ENCODE data around the gene CCT5. TPM values are rescaled to one million over a fixed set of nuclear protein-coding genes. Genes with fewer than 3 reads are reported as not detected.

Gene CCT5
- total RNA-seq, 3 donors from 2014 or later (not counting 1 experiment from before 2014, with no cell fraction given) = 62.2 to 88.0 (median 73.5) TPM

GRCh38 chr5:10222326-10222725 is 27.8 kb upstream of the CCT5 start:
- peaks cover 2% of the 10 kb centered on the region for H3K36me3 ChIP-seq (ENCODE audit: control insufficient read depth, insufficient read depth, low read length)
- H3K9me3 ChIP-seq (ENCODE audit: control insufficient read depth, insufficient read depth, low read length) = no peaks in the 10 kb centered on the region
- 99% methylated on average over 2 of the region's 2 CpGs for WGBS (ENCODE audit: insufficient coverage)
- ATAC-seq (no peak), DNase-seq (no peak)
- no peak overlapping the region for H3K27ac ChIP-seq (ENCODE audit: low read length)
- H3K4me1 ChIP-seq (ENCODE audit: control insufficient read depth, insufficient read depth, low read length) = no peaks in the 10 kb centered on the region
- H3K4me3 Mint-ChIP-seq = no peak overlapping the region
- TF ChIP-seq CTCF (IDR thresholded peaks at IDR 0.05) = no peak
- H3K27me3 Mint-ChIP-seq (ENCODE audit: low read depth in 2 of 2) = no peaks in the 10 kb centered on the region
- intact Hi-C loops (cut with micrococcal nuclease) = no loop called here
- H3K9me3 Mint-ChIP-seq = peaks cover 4% of the 10 kb centered on the region in 2 donors
- no peaks in the 10 kb centered on the region for H3K4me1 Mint-ChIP-seq
- no peaks in the 10 kb centered on the region for H3K27me3 ChIP-seq (ENCODE audit: control insufficient read depth, insufficient read depth, low read length)
- H3K4me3 ChIP-seq (ENCODE audit: low read length) = no peak overlapping the region
- no peak overlapping the region for H3K27ac Mint-ChIP-seq
- peaks cover 11% of the 10 kb centered on the region for H3K36me3 Mint-ChIP-seq

GRCh38 chr5:10227379-10227778 is 22.7 kb upstream of the CCT5 start:
- WGBS (ENCODE audit: insufficient coverage) = 92% methylated on average over 7 of the region's 7 CpGs
- DNase-seq = no peak
- peaks cover 3% of the 10 kb centered on the region for H3K36me3 ChIP-seq (ENCODE audit: control insufficient read depth, insufficient read depth, low read length)
- no peak for ATAC-seq
- H3K27ac Mint-ChIP-seq = no peak overlapping the region
- no peak overlapping the region for H3K27ac ChIP-seq (ENCODE audit: low read length)
- H3K36me3 Mint-ChIP-seq = peaks cover 18% of the 10 kb centered on the region
- no peak overlapping the region for H3K4me3 ChIP-seq (ENCODE audit: low read length)
- no peaks in the 10 kb centered on the region for H3K4me1 Mint-ChIP-seq
- H3K9me3 ChIP-seq (ENCODE audit: control insufficient read depth, insufficient read depth, low read length) = no peaks in the 10 kb centered on the region
- no peaks in the 10 kb centered on the region for H3K27me3 ChIP-seq (ENCODE audit: control insufficient read depth, insufficient read depth, low read length)
- no peak overlapping the region for H3K4me3 Mint-ChIP-seq
- no peaks in the 10 kb centered on the region for H3K27me3 Mint-ChIP-seq (ENCODE audit: low read depth in 2 of 2)
- no peaks in the 10 kb centered on the region for H3K4me1 ChIP-seq (ENCODE audit: control insufficient read depth, insufficient read depth, low read length)
- peaks cover 4% of the 10 kb centered on the region in 2 donors for H3K9me3 Mint-ChIP-seq
- intact Hi-C loops (cut with micrococcal nuclease) = no loop called here
- no peak for TF ChIP-seq CTCF (IDR thresholded peaks at IDR 0.05)

GRCh38 chr5:10228288-10228687 is 21.8 kb upstream of the CCT5 start:
- Mint-ChIP-seq H3K27me3 (ENCODE audit: low read depth in 2 of 2) (no peaks in the 10 kb centered on the region), H3K27ac (no peak overlapping the region), H3K4me3 (no peak overlapping the region), H3K36me3 (peaks cover 18% of the 10 kb centered on the region), H3K9me3 (peaks cover 4% of the 10 kb centered on the region in 2 donors), H3K4me1 (no peaks in the 10 kb centered on the region)
- WGBS (ENCODE audit: insufficient coverage) = no CpG with 5 or more reads among the region's 1 CpG
- Histone ChIP-seq H3K4me3 (ENCODE audit: low read length) (no peak overlapping the region), H3K9me3 (ENCODE audit: control insufficient read depth, insufficient read depth, low read length) (no peaks in the 10 kb centered on the region), H3K4me1 (ENCODE audit: control insufficient read depth, insufficient read depth, low read length) (no peaks in the 10 kb centered on the region), H3K27ac (ENCODE audit: low read length) (no peak overlapping the region), H3K36me3 (ENCODE audit: control insufficient read depth, insufficient read depth, low read length) (peaks cover 5% of the 10 kb centered on the region), H3K27me3 (ENCODE audit: control insufficient read depth, insufficient read depth, low read length) (no peaks in the 10 kb centered on the region)
- TF ChIP-seq CTCF (IDR thresholded peaks at IDR 0.05) = no peak
- no peak for DNase-seq
- no peak for ATAC-seq
- intact Hi-C loops (cut with micrococcal nuclease) = no loop called here

DNA sequence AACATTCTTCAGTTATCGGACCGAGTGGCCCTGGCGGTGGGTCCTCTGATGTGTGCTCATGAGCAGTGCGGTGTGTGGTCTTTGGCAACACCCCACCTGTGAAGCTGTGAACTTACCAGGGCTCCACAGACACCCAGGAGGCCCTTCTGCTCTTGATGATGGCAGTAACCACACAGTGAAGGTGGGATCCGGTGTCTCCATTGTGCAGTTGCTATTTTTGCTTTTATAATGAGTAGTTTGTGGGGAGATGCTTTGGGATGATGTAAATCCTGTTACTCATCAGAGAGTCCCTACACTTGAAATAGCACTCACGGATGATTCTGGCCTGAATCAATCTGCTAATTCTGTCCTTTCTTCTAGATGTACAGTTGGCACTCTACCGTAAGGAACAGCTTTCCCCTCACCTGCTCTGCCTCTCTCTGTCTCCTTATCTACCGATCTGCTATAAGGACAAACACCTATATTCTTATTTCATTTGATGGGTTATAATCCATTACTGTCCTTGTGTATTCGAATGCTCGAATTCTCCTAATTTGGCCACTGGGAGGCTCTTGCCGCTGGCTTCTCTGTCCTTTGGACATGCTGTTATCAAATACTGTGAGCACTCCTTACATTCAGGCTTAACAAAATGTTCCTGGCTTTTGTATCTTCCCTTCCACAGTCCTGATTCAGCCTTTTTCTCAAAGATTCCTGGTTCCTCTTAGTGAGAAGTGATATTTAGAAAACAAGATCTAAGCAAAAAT is 20.6 kb upstream of the CCT5 start:
- intact Hi-C loops (cut with micrococcal nuclease) = no loop called here
- TF ChIP-seq CTCF (IDR thresholded peaks at IDR 0.05) = no peak
- no peak overlapping the region for H3K27ac Mint-ChIP-seq
- H3K36me3 ChIP-seq (ENCODE audit: control insufficient read depth, insufficient read depth, low read length) = peaks cover 5% of the 10 kb centered on the region
- peaks cover 18% of the 10 kb centered on the region for H3K36me3 Mint-ChIP-seq
- ATAC-seq (no peak), DNase-seq (no peak)
- H3K4me3 ChIP-seq (ENCODE audit: low read length) = no peak overlapping the region
- no peak overlapping the region for H3K4me3 Mint-ChIP-seq
- H3K27ac ChIP-seq (ENCODE audit: low read length) = no peak overlapping the region
- no peaks in the 10 kb centered on the region for H3K9me3 ChIP-seq (ENCODE audit: control insufficient read depth, insufficient read depth, low read length)
- peaks cover 4% of the 10 kb centered on the region in 2 donors for H3K9me3 Mint-ChIP-seq
- WGBS (ENCODE audit: insufficient coverage) = 89% methylated on average over 11 of the region's 11 CpGs
- no peaks in the 10 kb centered on the region for H3K27me3 ChIP-seq (ENCODE audit: control insufficient read depth, insufficient read depth, low read length)
- no peaks in the 10 kb centered on the region for H3K4me1 ChIP-seq (ENCODE audit: control insufficient read depth, insufficient read depth, low read length)
- H3K27me3 Mint-ChIP-seq (ENCODE audit: low read depth in 2 of 2) = no peaks in the 10 kb centered on the region
- no peaks in the 10 kb centered on the region for H3K4me1 Mint-ChIP-seq
